GM19455 (cell line): ENCODE measurements around the gene NEDD4L.

Experiments
- ATAC-seq: cut with Tn5 transposase; IDR thresholded peaks from one replicate; pipeline ENCODE4 v1.9.1; 2021; ENCODE audit not compliant: unreplicated experiment

NEDD4L gene

DNA sequence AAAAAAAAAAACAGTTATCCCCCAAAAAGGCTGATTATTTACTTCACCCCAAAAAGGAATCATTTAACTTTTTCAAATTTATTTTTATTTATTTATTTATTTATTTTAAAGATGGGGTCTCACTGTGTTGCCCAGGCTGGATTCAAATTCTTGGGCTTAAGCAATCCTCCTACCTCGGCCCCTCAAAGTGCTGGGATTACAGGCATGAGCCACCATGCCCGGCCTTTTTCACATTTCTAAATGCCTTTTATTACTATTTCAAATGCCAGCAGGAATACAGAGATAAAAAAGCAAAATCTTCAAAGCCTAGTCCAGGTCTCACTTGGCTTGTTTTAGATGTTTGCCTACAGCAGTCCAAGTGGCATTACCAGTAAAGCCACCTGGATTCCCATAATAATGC, 345.7 kb downstream of the NEDD4L start:
- no peak for ATAC-seq

- no peak for ATAC-seq
These were observed 346.4 kb downstream of the NEDD4L start for GRCh38 chr18:58390399-58390798.

GRCh38 chr18:58391231-58391825, 347.3 kb downstream of the NEDD4L start:
- no peak for ATAC-seq

DNA sequence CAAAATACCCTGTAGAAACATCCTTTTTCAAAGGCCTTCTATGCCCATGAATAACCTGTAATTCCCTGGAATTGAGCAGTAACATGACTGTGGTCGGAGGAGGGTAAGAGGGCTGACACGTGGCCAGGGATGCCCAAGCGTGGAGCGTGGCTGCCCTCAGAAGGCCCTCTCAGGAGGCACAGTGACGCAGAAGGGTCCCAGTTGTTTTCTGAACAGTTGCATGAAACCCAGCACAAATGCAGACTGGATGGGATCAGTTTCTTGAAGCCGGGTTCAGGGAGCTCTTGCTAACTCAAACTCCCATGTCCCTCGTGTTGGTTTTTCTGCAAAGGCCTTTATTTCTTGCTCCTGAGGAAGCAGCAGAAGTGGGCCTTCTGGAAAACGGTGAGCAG, 347.9 kb downstream of the NEDD4L start:
- ATAC-seq, result no peak

DNA sequence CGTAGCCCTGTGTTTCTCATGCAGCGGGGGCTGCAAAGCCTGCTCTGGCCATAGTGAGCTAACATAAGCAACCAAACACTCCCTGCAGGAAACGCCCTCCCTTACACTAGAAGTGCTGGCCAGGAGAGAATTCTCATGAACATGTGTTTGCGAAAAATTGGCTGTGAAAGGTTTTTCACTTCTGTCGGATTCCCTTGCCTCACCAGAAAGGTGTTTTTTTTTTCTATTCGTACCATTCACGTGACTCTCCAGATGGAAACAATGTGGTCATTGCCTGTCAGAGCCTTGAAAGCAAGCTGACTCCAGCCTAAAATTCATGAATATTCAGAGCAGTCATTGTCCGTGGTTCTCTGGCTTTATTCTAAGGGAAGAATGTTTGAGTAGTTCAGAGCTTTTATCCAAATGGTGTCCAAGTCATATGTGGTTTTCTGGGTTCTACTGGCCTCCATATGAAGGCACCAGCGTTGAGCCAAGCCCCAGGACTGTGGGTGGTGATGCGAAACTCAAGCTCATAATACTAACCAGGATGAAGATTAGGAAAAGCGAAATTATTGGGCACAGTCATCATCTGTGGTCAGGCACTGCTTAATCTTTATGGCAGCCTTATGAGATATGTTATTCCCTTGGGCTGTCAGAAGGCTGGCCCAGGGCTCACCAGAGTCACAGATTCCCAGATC, 348.4 kb downstream of the NEDD4L start:
- no peak for ATAC-seq

DNA sequence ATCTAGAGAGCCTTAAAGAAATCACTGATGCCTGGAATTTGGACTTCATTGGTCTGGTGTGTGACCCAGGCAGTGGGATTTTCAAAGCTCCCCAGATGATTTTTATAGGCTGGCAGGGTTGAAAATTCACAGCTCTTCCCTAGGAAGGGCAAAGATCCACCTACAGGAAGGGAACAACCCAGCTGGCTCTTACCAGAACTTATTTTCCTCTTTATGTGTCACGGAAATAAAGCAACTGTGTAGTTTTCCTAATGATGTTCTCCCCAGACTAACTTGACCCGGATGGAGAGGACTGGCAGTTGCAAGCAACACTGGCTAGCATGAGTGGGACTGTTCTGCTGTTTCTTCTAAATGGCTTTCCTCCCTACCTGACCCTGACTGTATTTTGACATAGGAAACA, 349.3 kb downstream of the NEDD4L start:
- no peak for ATAC-seq

GRCh38 chr18:58394046-58394445, 350.0 kb downstream of the NEDD4L start:
- no peak for ATAC-seq

GRCh38 chr18:58394602-58395425, 350.8 kb downstream of the NEDD4L start:
- no peak for ATAC-seq

DNA sequence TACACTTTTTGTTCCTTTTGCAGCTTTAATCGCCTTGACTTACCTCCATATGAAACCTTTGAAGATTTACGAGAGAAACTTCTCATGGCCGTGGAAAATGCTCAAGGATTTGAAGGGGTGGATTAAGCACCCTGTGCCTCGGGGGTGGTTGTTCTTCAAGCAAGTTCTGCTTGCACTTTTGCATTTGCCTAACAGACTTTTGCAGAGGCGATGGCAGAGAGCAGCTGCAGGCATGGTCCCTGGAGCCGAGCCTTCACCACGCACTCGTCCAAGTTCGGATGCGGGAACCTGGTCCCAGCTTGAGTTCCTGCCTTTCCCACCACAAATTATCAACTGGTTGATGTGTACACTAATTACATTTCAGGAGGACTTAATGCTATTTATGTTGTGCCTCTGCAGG, 352.1 kb downstream of the NEDD4L start:
- no peak for ATAC-seq

- no peak for ATAC-seq
These were observed 352.9 kb downstream of the NEDD4L start for GRCh38 chr18:58396966-58397365.

- ATAC-seq, result no peak
These were observed 353.5 kb downstream of the NEDD4L start for GRCh38 chr18:58397385-58398132.

DNA sequence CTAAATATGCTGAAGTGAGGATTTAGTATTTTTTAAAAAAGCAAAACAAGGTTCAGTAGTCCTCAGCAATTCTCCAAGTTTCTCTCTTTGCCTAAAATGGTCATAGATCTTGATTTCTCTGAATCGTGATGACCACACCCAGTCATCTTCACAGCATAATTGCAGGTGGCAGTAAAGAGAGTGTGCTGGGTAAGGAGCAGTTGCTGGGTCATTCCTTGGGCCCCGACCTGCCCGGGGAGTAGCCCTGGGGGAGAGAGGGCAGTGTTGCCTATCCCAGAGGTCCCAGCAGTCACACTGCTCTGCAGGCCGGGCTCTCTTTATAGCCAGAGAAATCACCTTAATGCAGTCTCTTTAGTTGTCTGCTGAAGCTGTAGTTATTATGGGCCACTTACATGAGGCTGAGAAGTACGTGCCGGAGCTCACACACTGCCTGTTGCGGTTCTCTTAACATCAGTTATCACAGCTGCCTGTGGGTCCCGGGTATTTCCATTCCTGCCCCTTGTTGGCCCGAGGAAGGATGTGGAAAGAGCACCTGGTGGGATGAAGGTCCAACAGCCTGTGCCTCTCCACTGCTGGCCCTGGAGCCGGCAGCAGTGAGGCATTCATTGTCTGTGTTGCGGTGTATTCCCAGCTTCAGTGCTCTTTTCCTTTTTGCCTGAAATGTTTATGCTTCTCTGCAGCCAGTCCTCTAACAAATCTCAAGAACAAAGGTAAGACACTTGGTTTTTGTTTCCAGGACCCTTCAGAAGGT, 354.8 kb downstream of the NEDD4L start:
- ATAC-seq, result no peak

DNA sequence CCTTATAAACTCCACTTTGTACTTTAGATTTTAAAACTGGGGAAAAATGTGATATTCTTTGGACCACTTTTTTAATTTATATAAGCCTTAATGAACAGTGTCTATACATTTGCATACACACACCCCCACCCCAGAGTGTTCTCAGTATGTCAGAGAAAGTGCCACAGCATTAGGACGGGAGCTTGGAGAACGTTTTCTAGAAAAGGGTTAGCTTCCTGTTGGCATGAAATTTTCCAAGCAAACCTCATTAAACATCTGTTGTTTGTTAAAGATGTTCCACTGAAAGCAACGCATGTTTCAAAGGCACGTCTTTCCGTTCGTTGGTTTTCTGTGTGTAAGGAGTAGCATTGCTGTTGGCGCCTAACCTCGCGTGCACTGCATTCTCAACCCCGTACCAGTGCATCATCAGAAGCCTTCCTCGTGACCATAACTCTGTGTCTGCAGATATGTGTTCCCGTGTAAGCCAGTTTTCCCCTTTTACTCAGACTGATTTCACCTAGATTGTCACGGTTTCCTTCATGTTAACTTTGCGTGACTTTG, 356.4 kb downstream of the NEDD4L start:
- ATAC-seq, result no peak

GRCh38 chr18:58401191-58401590, 357.2 kb downstream of the NEDD4L start:
- no peak for ATAC-seq

GRCh38 chr18:58402247-58402646, 358.2 kb downstream of the NEDD4L start:
- no peak for ATAC-seq

DNA sequence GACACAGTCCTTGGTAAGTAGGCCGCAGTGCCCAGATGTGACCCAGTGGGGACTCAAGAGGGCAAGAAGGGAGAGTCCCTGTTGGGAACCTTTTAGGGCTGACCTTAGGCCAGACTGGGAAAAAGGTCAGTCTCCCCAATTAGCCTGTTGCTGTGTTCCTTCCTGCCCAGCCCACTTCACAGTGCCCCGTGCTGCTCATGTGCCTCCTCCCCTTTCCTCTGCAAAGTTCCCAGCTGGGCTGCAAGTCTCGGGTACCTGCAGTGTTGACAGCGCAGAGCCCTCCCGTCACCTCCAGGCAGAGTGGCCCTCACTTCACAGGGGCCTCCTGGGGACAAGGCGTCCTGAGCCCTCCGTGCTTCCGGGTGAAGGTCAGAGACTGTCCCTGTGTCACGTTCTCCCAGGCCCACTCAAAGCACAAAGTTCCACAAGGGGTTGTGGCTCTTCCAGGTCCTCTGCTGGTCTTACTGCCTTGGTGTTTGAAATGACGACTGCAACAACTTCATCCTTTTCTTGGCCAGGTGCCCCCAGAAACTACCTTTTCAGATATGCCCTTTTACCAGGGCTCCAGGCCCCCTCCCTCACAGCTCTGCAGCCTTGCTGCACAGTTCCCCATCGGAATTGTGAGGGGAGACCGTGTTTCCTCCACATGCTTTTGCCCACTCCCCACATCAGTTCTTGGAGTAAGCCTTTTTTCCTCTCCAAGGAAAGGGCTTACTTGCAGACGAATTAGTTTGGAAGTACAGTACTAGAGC, 359.1 kb downstream of the NEDD4L start:
- no peak for ATAC-seq

GRCh38 chr18:58403799-58404455, 359.9 kb downstream of the NEDD4L start:
- no peak for ATAC-seq

DNA sequence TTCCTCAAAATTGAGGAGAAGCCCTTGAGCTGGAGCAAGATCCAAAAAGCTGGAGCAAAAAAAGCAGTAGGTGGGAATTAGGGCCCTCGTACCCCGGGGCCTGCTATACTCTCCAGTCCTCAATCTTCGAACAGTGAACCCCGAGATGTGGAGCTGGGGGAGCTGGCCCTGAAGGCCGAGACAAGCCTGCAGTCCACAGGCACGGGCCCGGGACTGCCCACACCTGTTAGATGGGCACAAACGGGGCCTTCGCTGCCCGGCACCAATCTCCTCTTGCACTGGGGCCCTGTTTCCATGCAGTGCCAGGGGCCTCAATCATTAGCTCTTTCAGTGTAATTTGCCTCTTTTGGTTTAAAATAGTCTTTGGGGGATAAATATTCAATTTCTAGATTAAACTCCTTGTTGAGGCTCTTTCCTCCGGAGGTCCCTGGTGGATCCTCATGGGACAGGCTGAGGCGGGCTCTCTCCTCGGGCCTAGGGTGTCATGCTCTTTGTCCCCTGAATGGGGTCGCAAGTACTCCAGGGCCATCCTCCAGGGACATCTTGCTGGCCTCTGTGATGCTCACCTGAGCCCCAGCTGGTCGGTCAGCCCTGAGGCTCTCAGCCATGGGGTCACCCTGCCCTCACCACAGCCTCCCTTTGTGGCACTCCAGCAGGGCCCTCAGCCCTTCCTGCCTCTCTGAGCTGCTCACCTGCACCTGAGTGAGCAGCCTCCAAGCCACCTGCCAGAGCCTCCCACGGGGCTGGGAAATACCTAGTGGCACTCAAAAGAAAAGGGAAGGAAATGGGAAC, 361.3 kb downstream of the NEDD4L start:
- no peak for ATAC-seq
